Activated T-helper 9 cell treated with anti-CD3 and anti-CD28 coated beads, Interleukin-2, amount 50 U/mL, for 16 hours (primary cell): ENCODE results near the gene PDZRN3.

ENCODE experiments used
- DNase-seq: peaks from one replicate; pipeline ENCODE4 v3.0.0-alpha.2; 2020; ENCODE audit warnings: low read depth

Gene PDZRN3

DNA sequence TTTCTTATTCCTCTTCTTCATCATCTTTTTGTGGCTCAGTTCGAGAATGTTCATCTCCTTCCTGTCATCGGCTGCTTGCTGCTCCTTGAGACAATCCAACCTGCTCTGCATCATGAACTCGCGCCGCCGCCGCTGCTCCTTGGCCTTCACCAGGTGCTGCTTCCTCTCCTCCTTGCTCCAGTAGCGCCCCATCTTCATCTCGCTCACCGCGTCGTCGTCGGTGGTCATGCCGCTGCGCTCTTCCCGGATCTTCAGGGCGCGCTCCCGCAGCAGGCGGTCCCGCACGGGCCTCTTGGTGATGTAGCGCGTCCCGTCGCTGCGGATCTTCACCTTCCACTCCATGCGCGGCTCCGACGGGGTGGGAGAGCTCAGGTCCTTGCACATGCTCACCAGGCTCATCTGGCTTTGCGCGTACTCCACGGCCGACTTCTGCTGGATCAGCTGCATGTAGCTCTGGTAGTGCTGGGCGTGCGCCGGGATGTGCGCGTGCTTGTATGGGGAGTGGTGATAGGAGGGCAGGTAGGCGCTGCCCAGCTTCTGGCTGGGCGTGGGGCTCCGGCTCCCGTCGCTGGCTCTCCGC, 241.2 kb downstream of the PDZRN3 start:
- no peak for DNase-seq

DNA sequence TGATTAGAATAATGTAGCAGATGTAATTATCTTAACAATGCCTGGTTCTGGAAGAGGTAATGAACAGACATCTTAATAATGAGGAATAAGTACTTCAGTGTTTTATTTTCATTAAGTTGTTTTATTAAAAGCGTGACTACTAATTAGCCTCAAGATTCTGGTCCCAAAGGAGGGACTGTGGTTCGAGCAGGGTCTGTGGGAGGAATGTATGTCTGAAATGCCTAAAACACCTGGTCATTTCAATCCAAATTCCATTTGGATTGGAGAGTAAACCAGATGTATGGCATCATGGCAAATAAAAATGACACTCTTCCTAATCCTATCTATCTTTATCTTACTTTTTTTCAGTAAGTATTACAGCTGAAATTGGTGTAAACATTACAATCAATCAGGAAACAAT, 243.2 kb downstream of the PDZRN3 start:
- DNase-seq: no peak

DNA sequence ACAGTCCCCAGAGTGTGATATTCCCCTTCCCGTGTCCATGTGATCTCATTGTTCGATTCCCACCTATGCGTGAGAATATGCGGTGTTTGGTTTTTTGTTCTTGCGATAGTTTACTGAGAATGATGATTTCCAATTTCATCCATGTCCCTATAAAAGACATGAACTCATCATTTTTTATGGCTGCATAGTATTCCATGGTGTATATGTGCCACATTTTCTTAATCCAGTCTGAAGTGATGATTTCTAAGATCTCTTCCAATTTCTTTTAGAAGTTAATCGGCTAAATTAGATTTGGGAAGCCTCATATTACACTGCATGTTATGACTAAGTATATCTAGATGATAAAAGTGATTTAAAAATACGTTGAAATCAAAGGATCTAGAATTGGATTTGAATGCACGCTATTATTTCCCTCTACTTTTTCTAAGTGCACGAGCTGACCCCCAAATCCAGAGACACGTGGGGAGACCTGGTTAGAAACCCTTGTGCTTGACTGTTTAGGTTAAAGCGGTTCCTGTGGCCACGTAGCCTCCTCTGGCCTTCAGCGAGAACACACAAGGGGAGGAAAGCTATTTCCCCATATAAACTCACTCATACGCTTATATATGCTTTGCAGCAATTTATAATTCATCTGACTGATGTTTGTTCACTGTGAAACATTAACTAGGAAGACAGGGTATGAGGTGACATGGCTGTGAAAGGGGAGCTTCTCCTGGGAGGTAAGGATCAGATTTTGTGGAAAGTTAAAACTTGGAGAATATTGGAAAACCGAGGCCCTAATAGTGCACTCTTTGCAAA, 243.8 kb downstream of the PDZRN3 start:
- no peak for DNase-seq

DNA sequence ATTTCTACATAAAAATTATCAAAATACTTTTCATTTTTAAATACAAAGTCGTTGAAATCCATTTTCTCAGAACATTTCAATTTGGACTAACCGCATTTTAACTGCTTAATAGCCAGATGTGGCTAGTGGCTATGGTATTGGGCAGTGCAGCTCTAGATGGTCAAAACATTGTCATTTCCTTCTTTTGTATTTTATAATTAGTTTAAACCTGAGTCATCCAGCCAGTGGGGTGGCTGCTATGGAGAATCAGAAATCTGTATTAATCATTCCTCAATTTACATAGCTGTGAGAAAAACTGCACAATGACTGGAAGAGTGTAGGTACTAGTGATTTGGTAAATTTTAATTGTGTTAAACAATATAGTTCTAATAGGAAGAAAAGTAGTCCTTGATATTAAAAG, 245.3 kb downstream of the PDZRN3 start:
- DNase-seq: no peak

DNA sequence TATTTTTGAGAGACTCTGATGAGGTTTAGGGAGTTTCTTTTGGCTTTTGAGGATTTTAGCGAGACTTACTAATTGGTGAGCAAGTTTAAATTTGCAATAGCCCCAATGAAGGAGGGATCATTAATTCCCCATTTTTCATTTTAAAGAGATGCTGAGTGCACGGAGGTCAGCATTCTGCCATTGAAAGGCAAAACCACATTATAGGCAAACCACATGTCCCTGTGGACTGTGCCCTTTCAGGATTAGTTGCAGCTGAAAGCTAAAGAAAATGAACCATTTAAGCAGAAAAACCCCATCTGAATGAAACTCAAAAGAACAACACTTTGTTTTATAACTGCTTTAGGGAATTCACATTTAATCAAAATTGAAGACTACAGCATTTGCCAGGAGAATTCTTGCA, 246.5 kb downstream of the PDZRN3 start:
- DNase-seq: no peak

DNA sequence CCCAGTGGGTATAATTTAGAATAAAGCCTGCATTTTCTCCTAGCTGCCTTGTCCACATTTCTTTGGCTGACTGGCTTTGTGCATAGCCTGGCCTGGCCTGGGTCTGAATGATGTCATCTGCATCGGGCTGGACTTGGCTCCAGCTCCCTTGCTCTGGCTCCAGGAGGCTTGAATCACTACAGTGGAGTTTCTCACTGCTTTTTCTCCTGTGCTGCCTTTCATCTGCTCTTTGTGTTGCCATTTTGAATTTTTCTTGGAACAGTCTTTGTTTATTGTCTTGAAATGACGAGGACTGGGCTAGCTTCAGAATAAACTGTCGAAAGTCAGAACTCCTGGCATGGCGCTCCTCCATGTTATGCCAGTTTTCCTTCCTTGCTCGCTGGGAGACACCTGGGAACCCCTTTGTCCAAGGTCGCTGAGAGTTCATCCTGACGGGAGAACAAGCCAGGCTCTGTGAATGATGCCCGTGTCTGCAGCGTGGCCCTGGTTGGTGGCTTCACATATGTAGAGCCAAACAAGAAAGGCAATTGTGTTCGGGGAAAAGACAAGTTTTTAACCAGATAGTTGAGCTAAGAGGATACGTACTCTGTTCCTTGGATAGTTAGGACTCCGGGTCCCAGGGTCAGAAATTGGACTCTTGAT, 258.9 kb downstream of the PDZRN3 start:
- no peak for DNase-seq

DNA sequence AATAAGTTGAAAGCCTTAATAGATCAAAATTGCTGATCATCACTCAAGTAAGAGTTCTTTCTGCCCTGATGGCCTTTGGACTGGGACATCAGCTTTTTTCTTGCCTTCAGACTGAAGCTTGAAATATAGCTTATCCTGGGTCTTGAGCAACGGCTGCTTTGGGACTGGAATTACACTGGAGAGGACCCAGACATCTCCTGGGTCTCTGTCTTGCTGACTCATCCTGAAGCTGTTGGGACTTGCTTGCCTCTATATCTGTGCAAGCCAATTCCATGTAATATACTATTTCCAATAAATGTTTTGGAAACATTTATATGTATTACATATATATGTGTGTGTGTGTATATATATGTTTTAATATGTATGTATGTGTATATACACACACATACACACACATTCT, 260.2 kb downstream of the PDZRN3 start:
- no peak for DNase-seq

DNA sequence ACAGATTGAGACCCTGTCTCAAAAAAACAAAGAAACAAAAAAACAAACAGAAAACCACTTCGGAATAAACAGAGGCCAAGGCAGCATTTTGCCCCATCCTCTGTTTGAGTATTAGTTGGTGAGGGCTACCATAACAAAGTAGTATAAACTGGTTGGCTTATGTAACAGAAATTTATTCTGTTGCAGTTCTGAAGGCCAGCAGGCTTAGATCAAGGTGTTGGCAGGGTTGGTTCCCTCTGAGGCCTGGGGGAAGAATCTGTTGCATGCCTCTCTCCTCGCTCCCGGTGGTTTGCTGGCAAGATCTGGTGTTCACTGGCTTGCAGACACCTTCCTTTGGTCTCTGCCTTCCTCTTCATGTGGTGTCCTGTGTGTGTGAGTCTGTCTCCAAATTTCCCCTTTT, 261.6 kb downstream of the PDZRN3 start:
- DNase-seq: no peak

DNA sequence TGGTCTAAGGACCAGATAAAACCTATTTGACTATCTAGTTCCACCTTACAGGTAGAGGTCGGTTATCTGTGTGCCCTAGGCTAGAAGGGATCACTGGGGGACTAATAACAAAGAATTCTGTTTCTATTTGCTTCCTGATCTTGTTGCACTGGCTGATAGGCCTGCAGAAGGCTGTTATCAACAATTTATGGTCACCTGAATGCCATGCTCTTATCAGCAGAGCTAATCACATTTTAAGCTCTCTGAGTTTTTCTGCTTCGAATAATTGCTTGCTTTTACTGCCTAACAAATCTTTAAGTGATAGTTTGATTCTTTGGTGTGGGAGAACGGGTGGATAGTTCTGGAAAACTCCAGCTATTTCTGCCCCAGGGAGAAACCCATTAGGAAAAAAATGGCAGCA, 263.1 kb downstream of the PDZRN3 start:
- DNase-seq: no peak

DNA sequence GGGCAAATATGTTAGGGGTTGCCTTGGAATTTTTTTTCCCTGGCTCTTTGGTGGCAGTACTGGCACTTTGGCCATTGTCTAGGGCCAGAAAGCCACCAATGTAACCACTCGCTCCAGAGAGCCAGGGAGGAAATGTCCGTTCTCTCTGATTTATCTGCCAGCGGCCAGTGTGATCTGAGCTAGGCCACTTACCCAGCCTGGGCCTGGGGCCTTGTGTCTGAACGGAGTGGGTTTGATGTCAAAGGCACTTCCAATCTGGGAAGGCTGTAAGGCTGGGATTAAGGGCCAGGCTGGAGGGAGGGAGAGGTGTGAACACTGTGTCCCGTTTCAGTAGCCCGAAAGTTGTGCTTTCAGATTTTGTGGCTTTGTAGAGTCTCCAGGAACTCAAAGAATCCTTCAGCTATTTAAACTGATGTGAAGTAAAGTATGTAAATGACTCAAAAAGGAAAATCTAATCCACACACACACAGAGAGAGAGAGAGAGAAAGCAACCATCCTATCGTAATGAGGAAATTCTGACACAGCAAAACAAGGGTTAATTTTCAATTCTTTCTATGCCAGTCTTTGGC, 271.0 kb downstream of the PDZRN3 start:
- DNase-seq: no peak

DNA sequence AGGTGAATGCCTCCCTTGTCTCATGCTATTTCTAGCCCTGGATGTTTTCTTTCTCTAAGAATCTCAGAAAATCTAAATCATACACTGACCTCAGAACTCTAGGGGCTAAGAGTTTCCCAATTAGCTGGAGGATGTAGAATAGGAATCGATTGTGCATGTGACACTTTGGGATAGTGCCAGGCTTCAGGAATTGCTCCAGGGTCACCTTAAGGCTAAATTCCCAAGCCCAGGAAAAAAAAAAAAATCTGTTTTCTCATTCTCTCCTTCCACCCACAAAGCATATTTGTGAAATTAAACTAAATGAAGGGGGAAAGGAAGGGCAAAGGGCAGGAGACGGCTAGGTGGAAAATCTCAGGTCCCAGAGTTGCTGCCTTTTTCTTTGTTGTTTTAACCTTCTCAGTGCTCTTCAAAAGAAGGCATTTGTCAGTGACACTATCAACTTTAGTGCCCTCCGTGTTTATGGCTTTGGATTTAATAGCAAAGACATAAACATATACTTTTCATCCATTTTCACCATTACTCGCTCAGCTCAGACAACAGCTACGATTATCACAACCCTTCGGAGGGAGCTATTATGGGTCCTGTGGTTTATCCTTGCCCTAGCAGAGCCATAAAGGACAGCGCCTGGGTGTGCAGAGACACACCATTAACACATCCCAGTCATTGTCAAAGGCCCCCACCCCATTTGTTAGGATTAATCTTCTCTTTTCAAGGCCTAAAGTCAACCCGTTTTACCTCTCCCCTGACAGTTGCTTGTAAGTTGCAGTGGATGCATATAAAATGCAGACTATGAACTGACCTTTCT, 271.7 kb downstream of the PDZRN3 start:
- DNase-seq: no peak

DNA sequence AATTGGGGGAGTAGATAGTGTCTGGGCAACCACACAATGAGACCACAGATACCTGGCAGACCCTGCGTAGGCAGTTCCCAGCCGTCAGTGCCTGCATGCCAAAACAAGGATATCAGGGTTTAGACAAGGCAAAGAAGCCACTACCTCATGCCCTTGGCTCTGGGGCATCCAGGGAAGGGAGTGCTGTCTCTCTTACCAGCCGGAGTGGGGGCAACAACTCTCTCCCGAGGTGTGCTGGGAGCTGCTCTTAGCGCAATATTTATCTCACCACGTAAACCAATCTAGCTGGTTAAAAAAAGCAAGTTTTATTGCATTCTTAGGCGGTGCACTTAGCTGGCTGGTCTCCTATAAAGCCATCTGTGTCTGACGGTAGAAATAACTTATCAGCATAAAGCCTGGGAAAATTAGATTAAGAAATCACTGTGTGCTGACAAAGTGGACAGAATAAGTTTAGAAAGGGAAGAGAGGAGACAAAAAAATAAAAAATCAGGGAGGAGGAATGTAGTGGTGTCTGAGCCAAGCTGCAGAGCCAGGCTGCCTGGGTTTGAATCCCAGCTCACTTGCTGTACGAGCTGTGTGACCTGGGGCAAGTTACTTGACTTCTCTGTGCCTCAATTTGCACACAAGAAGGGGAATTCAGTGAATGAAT, 273.2 kb downstream of the PDZRN3 start:
- no peak for DNase-seq

DNA sequence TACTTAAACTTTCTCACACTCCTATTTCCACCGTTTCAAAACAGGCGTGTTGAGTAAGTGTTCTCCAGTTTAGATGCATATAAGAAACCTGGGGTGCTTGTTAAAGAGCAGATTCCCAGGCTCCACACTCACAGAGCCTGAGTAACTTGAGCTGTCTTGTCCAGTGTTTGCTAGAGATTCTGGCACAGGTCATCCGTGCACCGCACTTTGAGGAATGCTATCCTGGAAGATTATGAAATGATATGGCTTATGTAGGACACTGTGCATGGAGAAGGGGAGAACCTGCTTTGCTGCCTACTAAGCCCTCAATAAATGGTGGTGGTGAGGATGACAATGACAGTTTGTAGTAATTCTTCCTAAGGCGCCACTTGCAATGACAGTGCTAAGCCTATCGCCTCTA, 273.7 kb downstream of the PDZRN3 start:
- no peak for DNase-seq

DNA sequence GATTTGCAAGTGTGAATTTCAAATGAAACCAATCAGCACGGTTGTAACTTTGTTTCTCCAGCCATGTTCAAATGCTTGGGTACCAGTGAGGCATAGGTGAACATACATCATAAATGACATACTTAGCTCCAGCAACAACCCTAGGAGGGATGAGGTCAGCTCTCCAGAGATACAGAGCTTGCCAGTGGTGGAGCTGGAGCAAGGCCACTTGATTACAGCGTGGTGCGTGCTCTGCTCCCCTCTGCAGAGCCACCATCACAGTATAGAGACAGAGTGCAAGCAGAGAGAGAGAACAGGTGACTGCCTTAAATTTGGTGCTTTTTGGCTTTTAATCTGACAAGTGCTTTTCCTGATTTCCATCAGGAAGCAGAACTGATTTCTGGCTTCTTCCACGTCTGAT, 275.1 kb downstream of the PDZRN3 start:
- no peak for DNase-seq

DNA sequence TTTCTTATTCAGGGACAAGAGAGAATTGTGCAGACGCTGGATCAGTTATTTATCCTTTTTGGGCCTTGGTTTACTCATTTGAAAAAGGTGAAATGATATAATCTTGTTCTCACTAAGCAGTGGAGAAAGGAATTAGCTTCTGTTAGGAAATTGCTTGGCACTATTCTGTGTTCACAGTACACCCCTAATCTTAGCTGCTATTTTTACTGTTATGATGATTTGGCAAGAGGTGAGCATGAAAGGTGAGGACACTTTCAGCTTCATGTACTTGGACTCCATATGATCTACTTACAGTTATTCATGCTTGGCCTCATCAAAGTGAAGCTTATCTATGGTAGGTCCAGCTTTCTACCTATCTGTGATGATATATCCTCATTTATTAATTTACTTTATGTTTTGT, 282.7 kb downstream of the PDZRN3 start:
- no peak for DNase-seq

DNA sequence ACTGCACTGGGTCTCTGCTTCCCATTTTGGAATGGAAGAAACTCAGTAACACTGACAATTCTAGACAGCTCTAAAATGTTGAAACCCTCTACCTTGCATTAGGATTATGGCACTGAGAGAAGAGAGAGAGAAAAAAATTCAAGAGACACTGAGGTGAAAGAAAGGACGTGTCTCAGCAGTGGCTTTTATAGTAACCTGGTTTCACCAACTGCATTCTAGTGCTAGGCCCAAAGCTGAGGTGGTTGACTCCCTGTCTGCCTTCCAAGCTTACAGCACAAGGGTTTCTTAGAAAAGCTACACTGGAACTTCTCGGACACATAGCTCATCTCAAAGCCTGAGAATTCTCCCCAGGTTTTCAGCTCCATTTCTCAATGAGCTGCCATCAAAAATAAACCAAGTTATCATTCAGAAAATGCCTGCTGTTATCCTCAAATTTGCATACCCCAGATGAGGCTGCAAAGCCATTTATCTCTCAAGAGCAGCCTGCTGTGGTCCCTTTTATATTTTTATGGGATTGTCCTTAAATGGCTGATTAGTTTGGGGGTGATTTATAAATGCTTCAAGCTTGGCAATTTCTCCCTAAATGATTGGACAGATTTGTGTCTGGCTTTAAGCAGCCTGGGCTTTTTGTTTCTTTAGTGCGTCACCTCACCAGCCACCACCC, 283.3 kb downstream of the PDZRN3 start:
- DNase-seq: no peak

DNA sequence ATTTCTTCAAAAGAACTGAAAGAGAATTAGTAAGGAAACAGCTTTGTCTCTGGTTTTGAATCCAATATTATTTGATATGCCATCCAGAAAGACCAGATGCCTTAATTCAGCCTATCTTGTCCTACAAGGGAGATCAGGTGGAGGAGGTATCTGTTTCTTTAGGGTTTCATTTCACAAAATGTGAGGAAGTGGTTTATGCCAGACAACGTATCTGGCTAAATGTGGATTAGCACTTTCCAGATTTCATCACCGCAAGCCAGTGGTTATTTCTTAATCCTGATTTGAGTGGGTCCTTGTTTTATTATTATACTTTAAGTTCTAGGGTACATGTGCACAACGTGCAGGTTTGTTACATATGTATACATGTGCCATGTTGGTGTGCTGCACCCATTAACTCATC, 292.2 kb downstream of the PDZRN3 start:
- no peak for DNase-seq
